GM23338 (cell line): ENCODE results near the gene FGFBP1. TPM values are rescaled to one million over a fixed set of nuclear protein-coding genes. Genes with fewer than 3 reads are reported as not detected.

ENCODE experiments used
- ATAC-seq: fragments of 200-7000 bp; cut with Tn5 transposase; 3 replicates; pipeline ENCODE4 v1.9.1; 2020
- DNase-seq: peaks from one replicate; pipeline ENCODE4 v3.0.0-alpha.2; 2015; ENCODE audit warnings: low spot score
- H2AFZ ChIP-seq: fragments of 200-600 bp; sonication (generic); 2 replicates; pipeline ENCODE4 v1.8.0; 2016; ENCODE audit warnings: antibody characterized with exemption, mild to moderate bottlenecking, moderate library complexity
- H3F3A ChIP-seq: fragments of 200-600 bp; sonication (generic); replicated peaks from 2 replicates; pipeline ENCODE4 v1.8.0; 2017; ENCODE audit warnings: antibody characterized with exemption, mixed run types, low read depth
- H3K27ac ChIP-seq: fragments of 200-600 bp; sonication (generic); 2 replicates; pipeline ENCODE4 v1.6.1; 2016; ENCODE audit warnings: low read depth
- H3K27me3 ChIP-seq: fragments of 200-600 bp; sonication (generic); 2 replicates; pipeline ENCODE4 v1.8.0; 2016; ENCODE audit warnings: mild to moderate bottlenecking, mixed run types, moderate library complexity; ENCODE audit not compliant: insufficient read depth
- H3K36me3 ChIP-seq: fragments of 200-600 bp; sonication (generic); 2 replicates; pipeline ENCODE4 v1.8.0; 2016; ENCODE audit warnings: mild to moderate bottlenecking; ENCODE audit not compliant: insufficient read depth
- H3K4me1 ChIP-seq: fragments of 200-600 bp; sonication (generic); 2 replicates; pipeline ENCODE4 v1.8.0; 2016; ENCODE audit warnings: mild to moderate bottlenecking, moderate library complexity; ENCODE audit not compliant: insufficient read depth
- H3K4me2 ChIP-seq: fragments of 200-600 bp; sonication (generic); 2 replicates; pipeline ENCODE4 v1.7.1; 2017; ENCODE audit warnings: mixed run types
- H3K4me3 ChIP-seq: fragments of 200-600 bp; sonication (generic); 2 replicates; pipeline ENCODE4 v1.6.1; 2016; ENCODE audit warnings: mixed run types
- H3K79me2 ChIP-seq: fragments of 200-600 bp; sonication (generic); replicated peaks from 2 replicates; pipeline ENCODE4 v1.8.0; 2017; ENCODE audit warnings: mild to moderate bottlenecking; ENCODE audit not compliant: insufficient read depth
- H3K9me2 ChIP-seq: fragments of 200-600 bp; sonication (generic); 2 replicates; pipeline ENCODE4 v1.8.0; 2017; ENCODE audit not compliant: insufficient read depth
- H4K20me1 ChIP-seq: fragments of 200-600 bp; sonication (generic); replicated peaks from 2 replicates; pipeline ENCODE4 v1.8.0; 2017; ENCODE audit warnings: mild to moderate bottlenecking; ENCODE audit not compliant: insufficient read depth
- H3K27ac Mint-ChIP-seq: 2 replicates; pipeline ENCODE4 v1.8.0; 2020; ENCODE audit warnings: inconsistent platforms, mild to moderate bottlenecking, moderate library complexity, mixed read lengths
- H3K27me3 Mint-ChIP-seq: 3 replicates; pipeline ENCODE4 v1.8.0; 2022; ENCODE audit warnings: low read depth, mild to moderate bottlenecking, moderate library complexity, mixed read lengths, inconsistent platforms; ENCODE audit not compliant: insufficient read depth, poor library complexity
- H3K36me3 Mint-ChIP-seq: 3 replicates; pipeline ENCODE4 v1.8.0; 2021; ENCODE audit warnings: low read depth, mild to moderate bottlenecking, inconsistent platforms, moderate library complexity, mixed read lengths
- H3K4me1 Mint-ChIP-seq: 3 replicates; pipeline ENCODE4 v1.8.0; 2020; ENCODE audit warnings: mild to moderate bottlenecking, inconsistent platforms, mixed read lengths
- H3K4me3 Mint-ChIP-seq: 3 replicates; pipeline ENCODE4 v1.8.0; 2021; ENCODE audit warnings: moderate library complexity, mild to moderate bottlenecking, inconsistent platforms, mixed read lengths
- H3K9me3 Mint-ChIP-seq: 3 replicates; pipeline ENCODE4 v1.8.0; 2020; ENCODE audit warnings: moderate library complexity, mild to moderate bottlenecking, inconsistent platforms, mixed read lengths
- CREB1 ChIP-seq: fragments of 250-450 bp; sonication (Bioruptor Pico); IDR thresholded peaks from 2 replicates; pipeline ENCODE4 v1.5.0; 2020; ENCODE audit warnings: low read depth, mild to moderate bottlenecking, moderate library complexity
- EZH2 ChIP-seq: fragments of 200-600 bp; sonication (generic); IDR thresholded peaks from one replicate; pipeline ENCODE4 v1.8.0; 2017; ENCODE audit warnings: antibody characterized with exemption, mild to moderate bottlenecking, low read depth; ENCODE audit not compliant: unreplicated experiment
- EZH2phosphoT487 ChIP-seq: fragments of 200-600 bp; sonication (generic); IDR thresholded peaks from one replicate; pipeline ENCODE4 v1.8.1; 2018; ENCODE audit warnings: antibody characterized with exemption; ENCODE audit not compliant: unreplicated experiment
- JUNB ChIP-seq: IDR thresholded peaks from one replicate; pipeline ENCODE4 v1.6.1; 2016; ENCODE audit warnings: antibody characterized with exemption; ENCODE audit not compliant: unreplicated experiment
- NANOG ChIP-seq: IDR thresholded peaks from 2 replicates; pipeline ENCODE4 v1.6.1; 2016; ENCODE audit warnings: antibody characterized with exemption, borderline replicate concordance
- POLR2AphosphoS5 ChIP-seq: IDR thresholded peaks from 2 replicates; pipeline ENCODE4 v1.6.1; 2016; ENCODE audit warnings: antibody characterized with exemption, low read depth
- STAT1 ChIP-seq: IDR thresholded peaks from one replicate; pipeline ENCODE4 v1.6.1; 2016; ENCODE audit warnings: antibody characterized with exemption; ENCODE audit not compliant: unreplicated experiment
- ZNF114 ChIP-seq: fragments of 250-450 bp; sonication (Bioruptor Pico); IDR thresholded peaks from 2 replicates; pipeline ENCODE4 v1.5.0; 2020; ENCODE audit warnings: mild to moderate bottlenecking, moderate library complexity
- ZNF331 ChIP-seq: fragments of 250-450 bp; sonication (Bioruptor Pico); IDR thresholded peaks from 2 replicates; pipeline ENCODE4 v1.5.0; 2020; ENCODE audit warnings: low read depth, mild to moderate bottlenecking, moderate library complexity
- polyA plus RNA-seq: library from polyadenylated mRNA; unstranded; fragments of >200 nt; fragmentation: Nextera tagmentation; extraction: Ambion mirVana; gene quantifications from 2 replicates; pipeline ENCODE4 v1.2.1, GENCODE V29; 2016
- total RNA-seq: library from RNA; depleted of rRNA; stranded (reverse); fragments of >200 nt; shearing (Covaris generic); gene quantifications from 2 replicates; pipeline ENCODE4 v1.2.3, GENCODE V29; 2014
- TF ChIP-seq, protein P1 (sequence below): fragments of 250-450 bp; sonication (Bioruptor Pico); IDR thresholded peaks from 2 replicates; pipeline ENCODE4 v1.5.0; 2020; ENCODE audit warnings: mild to moderate bottlenecking, moderate library complexity
- TF ChIP-seq, protein P2 (sequence below), 2 experiments: fragments of 200-600 bp in 1 of 2; sonication (generic) in 1 of 2; conservative IDR thresholded peaks; 2 replicates each; pipeline versions ENCODE4 v1.5.1 to v1.6.1; 2016 to 2017; ENCODE audit warnings: antibody characterized with exemption in 2 of 2, low read depth in 2 of 2, mild to moderate bottlenecking in 2 of 2, moderate library complexity in 1 of 2
- TF ChIP-seq, protein P3 (sequence below): IDR thresholded peaks from one replicate; pipeline ENCODE4 v1.6.1; 2018; ENCODE audit warnings: antibody characterized with exemption; ENCODE audit not compliant: unreplicated experiment
- TF ChIP-seq, protein P4 (sequence below): IDR thresholded peaks from 2 replicates; pipeline ENCODE4 v1.6.1; 2016; ENCODE audit warnings: antibody characterized with exemption

Gene FGFBP1
- total and polyA plus RNA-seq, 2 experiments from 2014 or later, result 0.15 TPM; not detected in 1

DNA sequence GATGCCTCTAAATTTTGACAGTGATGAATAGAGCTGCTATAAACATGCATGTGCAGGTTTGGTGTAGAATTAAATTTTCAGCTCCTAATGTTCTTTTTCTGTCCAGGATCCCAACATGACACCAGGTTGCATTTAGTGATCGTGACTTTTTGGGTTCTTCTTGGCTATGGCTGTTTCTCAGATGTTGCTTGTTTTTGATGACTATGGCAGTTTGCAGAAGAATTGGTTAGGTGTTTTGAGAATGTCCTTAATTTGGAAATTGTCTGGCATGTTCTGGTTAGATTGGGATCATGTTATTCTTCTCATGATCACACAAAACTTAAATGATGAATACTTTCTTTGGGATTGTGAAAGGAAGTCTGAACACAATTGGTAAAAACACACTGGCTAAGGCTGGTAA lies 3.7 kb upstream of the FGFBP1 start:
- Histone ChIP-seq H3K9me2 (peaks cover 11% of the 10 kb centered on the region), H3K4me2 (no peak overlapping the region), H3K4me3 (no peak overlapping the region), H3K27me3 (no peaks in the 10 kb centered on the region), H3K4me1 (no peaks in the 10 kb centered on the region), H3K27ac (no peak overlapping the region), H4K20me1 (no peaks in the 10 kb centered on the region), H3K36me3 (no peaks in the 10 kb centered on the region), H2AFZ (no peak overlapping the region), H3K79me2 (no peaks in the 10 kb centered on the region), H3F3A (no peaks in the 10 kb centered on the region)
- DNase-seq, result no peak
- Mint-ChIP-seq H3K4me1 (peaks cover 10% of the 10 kb centered on the region), H3K4me3 (no peak overlapping the region), H3K36me3 (no peaks in the 10 kb centered on the region), H3K27ac (no peak overlapping the region), H3K9me3 (no peaks in the 10 kb centered on the region), H3K27me3 (peaks cover 8% of the 10 kb centered on the region)
- ATAC-seq, result no peak
- TF ChIP-seq JUNB, result no peak
- TF ChIP-seq POLR2AphosphoS5, result no peak
- TF ChIP-seq, protein P1, sequence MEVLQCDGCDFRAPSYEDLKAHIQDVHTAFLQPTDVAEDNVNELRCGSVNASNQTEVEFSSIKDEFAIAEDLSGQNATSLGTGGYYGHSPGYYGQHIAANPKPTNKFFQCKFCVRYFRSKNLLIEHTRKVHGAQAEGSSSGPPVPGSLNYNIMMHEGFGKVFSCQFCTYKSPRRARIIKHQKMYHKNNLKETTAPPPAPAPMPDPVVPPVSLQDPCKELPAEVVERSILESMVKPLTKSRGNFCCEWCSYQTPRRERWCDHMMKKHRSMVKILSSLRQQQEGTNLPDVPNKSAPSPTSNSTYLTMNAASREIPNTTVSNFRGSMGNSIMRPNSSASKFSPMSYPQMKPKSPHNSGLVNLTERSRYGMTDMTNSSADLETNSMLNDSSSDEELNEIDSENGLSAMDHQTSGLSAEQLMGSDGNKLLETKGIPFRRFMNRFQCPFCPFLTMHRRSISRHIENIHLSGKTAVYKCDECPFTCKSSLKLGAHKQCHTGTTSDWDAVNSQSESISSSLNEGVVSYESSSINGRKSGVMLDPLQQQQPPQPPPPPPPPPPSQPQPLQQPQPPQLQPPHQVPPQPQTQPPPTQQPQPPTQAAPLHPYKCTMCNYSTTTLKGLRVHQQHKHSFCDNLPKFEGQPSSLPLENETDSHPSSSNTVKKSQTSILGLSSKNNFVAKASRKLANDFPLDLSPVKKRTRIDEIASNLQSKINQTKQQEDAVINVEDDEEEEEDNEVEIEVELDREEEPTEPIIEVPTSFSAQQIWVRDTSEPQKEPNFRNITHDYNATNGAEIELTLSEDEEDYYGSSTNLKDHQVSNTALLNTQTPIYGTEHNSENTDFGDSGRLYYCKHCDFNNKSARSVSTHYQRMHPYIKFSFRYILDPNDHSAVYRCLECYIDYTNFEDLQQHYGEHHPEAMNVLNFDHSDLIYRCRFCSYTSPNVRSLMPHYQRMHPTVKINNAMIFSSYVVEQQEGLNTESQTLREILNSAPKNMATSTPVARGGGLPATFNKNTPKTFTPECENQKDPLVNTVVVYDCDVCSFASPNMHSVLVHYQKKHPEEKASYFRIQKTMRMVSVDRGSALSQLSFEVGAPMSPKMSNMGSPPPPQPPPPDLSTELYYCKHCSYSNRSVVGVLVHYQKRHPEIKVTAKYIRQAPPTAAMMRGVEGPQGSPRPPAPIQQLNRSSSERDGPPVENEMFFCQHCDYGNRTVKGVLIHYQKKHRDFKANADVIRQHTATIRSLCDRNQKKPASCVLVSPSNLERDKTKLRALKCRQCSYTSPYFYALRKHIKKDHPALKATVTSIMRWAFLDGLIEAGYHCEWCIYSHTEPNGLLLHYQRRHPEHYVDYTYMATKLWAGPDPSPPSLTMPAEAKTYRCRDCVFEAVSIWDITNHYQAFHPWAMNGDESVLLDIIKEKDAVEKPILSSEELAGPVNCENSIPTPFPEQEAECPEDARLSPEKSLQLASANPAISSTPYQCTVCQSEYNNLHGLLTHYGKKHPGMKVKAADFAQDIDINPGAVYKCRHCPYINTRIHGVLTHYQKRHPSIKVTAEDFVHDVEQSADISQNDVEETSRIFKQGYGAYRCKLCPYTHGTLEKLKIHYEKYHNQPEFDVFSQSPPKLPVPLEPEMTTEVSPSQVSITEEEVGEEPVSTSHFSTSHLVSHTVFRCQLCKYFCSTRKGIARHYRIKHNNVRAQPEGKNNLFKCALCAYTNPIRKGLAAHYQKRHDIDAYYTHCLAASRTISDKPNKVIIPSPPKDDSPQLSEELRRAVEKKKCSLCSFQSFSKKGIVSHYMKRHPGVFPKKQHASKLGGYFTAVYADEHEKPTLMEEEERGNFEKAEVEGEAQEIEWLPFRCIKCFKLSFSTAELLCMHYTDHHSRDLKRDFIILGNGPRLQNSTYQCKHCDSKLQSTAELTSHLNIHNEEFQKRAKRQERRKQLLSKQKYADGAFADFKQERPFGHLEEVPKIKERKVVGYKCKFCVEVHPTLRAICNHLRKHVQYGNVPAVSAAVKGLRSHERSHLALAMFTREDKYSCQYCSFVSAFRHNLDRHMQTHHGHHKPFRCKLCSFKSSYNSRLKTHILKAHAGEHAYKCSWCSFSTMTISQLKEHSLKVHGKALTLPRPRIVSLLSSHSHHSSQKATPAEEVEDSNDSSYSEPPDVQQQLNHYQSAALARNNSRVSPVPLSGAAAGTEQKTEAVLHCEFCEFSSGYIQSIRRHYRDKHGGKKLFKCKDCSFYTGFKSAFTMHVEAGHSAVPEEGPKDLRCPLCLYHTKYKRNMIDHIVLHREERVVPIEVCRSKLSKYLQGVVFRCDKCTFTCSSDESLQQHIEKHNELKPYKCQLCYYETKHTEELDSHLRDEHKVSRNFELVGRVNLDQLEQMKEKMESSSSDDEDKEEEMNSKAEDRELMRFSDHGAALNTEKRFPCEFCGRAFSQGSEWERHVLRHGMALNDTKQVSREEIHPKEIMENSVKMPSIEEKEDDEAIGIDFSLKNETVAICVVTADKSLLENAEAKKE, result no peak
- no peak for TF ChIP-seq ZNF114 (CRISPR knock-in tag)
- TF ChIP-seq, protein P2, sequence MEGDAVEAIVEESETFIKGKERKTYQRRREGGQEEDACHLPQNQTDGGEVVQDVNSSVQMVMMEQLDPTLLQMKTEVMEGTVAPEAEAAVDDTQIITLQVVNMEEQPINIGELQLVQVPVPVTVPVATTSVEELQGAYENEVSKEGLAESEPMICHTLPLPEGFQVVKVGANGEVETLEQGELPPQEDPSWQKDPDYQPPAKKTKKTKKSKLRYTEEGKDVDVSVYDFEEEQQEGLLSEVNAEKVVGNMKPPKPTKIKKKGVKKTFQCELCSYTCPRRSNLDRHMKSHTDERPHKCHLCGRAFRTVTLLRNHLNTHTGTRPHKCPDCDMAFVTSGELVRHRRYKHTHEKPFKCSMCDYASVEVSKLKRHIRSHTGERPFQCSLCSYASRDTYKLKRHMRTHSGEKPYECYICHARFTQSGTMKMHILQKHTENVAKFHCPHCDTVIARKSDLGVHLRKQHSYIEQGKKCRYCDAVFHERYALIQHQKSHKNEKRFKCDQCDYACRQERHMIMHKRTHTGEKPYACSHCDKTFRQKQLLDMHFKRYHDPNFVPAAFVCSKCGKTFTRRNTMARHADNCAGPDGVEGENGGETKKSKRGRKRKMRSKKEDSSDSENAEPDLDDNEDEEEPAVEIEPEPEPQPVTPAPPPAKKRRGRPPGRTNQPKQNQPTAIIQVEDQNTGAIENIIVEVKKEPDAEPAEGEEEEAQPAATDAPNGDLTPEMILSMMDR (conservative IDR thresholded peaks at IDR 0.05; ENCODE audit: low read depth in 2 of 2), result no peak
- no peak for TF ChIP-seq EZH2phosphoT487
- TF ChIP-seq STAT1, result no peak
- TF ChIP-seq, protein P3, sequence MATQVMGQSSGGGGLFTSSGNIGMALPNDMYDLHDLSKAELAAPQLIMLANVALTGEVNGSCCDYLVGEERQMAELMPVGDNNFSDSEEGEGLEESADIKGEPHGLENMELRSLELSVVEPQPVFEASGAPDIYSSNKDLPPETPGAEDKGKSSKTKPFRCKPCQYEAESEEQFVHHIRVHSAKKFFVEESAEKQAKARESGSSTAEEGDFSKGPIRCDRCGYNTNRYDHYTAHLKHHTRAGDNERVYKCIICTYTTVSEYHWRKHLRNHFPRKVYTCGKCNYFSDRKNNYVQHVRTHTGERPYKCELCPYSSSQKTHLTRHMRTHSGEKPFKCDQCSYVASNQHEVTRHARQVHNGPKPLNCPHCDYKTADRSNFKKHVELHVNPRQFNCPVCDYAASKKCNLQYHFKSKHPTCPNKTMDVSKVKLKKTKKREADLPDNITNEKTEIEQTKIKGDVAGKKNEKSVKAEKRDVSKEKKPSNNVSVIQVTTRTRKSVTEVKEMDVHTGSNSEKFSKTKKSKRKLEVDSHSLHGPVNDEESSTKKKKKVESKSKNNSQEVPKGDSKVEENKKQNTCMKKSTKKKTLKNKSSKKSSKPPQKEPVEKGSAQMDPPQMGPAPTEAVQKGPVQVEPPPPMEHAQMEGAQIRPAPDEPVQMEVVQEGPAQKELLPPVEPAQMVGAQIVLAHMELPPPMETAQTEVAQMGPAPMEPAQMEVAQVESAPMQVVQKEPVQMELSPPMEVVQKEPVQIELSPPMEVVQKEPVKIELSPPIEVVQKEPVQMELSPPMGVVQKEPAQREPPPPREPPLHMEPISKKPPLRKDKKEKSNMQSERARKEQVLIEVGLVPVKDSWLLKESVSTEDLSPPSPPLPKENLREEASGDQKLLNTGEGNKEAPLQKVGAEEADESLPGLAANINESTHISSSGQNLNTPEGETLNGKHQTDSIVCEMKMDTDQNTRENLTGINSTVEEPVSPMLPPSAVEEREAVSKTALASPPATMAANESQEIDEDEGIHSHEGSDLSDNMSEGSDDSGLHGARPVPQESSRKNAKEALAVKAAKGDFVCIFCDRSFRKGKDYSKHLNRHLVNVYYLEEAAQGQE, result no peak
- no peak for TF ChIP-seq ZNF331 (CRISPR knock-in tag)
- no peak for TF ChIP-seq NANOG
- TF ChIP-seq, protein P4, sequence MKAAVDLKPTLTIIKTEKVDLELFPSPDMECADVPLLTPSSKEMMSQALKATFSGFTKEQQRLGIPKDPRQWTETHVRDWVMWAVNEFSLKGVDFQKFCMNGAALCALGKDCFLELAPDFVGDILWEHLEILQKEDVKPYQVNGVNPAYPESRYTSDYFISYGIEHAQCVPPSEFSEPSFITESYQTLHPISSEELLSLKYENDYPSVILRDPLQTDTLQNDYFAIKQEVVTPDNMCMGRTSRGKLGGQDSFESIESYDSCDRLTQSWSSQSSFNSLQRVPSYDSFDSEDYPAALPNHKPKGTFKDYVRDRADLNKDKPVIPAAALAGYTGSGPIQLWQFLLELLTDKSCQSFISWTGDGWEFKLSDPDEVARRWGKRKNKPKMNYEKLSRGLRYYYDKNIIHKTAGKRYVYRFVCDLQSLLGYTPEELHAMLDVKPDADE, result no peak
- no peak for TF ChIP-seq CREB1
- TF ChIP-seq EZH2, result no peak
